HG03060 (cell line): Measurements from ENCODE around the gene DCP1B.

Experiments used
- ATAC-seq: cut with Tn5 transposase; IDR thresholded peaks from one replicate; pipeline ENCODE4 v1.9.1; 2021; ENCODE audit warnings: low read depth, moderate number of reproducible peaks; ENCODE audit not compliant: unreplicated experiment

The DCP1B gene

GRCh38 chr12:2004113-2004929 is at the start of gene DCP1B:
Gene DCP1B (minus strand): TSS chr12:2004457. CDS start chr12:2004431, 26 bp downstream.
- peak; percentile 61 for ATAC-seq

GRCh38 chr12:2053691-2054090 is 49.4 kb upstream of the DCP1B start:
- no peak for ATAC-seq

GRCh38 chr12:2052826-2053678 is 48.8 kb upstream of the DCP1B start, which contains the start of gene CACNA1C:
Gene CACNA1C (plus strand): TSS chr12:2052987. CDS start chr12:2053563, 576 bp downstream.
- no peak for ATAC-seq

DNA sequence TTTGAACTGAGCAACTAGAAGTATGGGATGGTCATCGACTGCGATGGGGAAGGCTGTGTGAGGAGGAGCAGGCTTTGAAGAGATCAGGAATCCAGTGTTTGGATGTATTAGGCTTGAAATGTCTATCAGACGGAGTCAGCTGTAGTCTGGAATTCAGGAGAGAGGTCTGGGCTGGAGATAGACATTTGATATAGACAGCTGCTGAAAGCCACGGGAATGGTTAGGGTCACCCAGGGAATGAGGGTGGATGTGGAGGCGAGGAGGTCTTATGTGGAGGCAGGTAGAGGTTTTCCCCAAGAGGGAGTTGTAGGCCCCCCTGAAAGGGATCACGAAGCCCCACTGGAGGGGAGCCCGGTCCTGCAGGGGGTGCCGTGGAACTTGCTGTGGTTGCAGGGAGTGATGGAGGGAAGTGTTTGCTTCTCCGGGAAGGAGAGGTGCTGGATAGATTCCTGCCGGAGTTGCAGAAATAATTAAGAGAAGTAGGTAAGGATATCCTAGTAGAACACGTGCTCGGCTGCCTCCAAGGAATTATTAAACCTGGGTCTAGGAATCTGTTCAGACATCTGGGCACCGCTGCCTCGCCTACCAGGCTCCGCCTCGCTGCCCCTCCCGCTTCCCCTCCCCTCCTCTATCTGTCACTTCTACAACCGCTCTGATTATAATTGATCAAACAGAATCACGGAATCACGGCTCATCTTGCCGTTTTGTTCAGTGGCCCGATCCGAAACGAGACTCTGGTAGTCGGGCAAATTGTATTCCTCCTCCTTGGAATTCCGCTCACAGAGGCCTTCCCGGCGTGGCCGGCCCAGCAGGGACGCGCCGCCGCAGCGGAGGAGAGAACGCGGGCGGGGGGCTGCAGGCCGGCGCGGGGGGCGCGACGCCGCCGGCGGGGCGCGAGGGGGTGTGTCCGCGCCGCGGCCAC is 47.7 kb upstream of the DCP1B start:
- no peak for ATAC-seq

- ATAC-seq = no peak
Observed at GRCh38 chr12:2049604-2050540, 45.6 kb upstream of the DCP1B start.

DNA sequence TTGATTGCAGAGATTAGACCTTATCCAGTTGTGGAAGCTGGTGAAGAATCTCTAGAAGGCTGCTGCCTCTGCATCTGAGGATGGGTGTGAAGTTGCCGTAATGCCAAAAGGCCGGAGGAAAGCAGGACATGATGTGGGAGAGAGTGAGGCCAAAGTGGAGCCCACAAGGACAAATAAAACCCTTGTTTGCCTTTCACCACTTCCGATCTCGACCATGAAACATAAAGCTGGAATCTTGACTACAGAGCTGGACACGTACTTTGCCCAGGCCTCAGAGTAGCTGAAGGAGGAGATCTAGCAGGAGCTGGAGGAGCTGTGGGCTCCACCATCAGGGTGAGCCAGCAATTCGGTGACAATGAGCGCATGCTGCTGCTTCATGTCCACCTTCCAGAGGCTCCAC is 43.5 kb upstream of the DCP1B start:
- no peak for ATAC-seq

- ATAC-seq = no peak
Observed at GRCh38 chr12:2046957-2047356, 42.7 kb upstream of the DCP1B start.

DNA sequence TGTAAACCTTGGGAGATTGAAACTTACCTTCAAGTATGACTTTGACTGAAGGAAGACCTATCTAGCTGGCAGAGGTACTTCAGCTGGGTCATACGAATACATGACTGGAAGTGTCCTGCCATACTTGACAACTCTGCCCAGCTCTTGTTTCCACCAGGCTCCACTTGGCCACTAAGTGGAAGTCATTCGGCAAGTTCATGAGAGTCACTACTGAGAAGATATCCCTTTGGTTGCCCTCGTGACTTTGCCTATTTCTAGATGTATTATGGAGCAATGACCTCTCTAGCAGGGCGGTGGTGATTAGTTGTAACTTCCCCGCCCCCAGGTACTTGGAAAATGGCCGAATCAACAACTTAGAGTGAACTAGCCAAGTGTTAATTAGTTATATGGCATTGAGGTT is 39.9 kb upstream of the DCP1B start:
- ATAC-seq = no peak

- no peak for ATAC-seq
Observed at GRCh38 chr12:2043054-2043453, 38.8 kb upstream of the DCP1B start.

DNA sequence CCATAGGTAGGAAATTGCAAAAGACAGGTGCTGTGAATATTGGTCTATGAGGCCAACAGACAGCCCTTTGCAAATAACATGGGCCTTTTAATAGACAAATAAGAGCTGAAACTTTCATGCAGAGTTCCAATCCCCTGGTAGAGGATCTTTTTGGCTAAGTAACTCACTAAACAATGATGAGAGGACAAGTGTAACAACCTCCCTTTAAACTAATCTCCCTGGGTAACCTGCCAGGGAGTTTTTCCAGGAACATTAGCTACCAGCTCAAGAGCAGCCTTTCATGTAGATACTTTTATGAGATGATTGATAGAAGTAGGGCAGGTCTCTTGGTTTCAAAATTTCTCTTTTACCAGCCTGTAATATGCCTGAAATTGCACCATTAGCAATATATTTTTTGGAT is 34.8 kb upstream of the DCP1B start:
- no peak for ATAC-seq

- no peak for ATAC-seq
Observed at GRCh38 chr12:2035431-2036055, 31.3 kb upstream of the DCP1B start.

- no peak for ATAC-seq
Observed at GRCh38 chr12:2034633-2035430, 30.6 kb upstream of the DCP1B start.

GRCh38 chr12:2032506-2032905 is 28.2 kb upstream of the DCP1B start:
- ATAC-seq = no peak

DNA sequence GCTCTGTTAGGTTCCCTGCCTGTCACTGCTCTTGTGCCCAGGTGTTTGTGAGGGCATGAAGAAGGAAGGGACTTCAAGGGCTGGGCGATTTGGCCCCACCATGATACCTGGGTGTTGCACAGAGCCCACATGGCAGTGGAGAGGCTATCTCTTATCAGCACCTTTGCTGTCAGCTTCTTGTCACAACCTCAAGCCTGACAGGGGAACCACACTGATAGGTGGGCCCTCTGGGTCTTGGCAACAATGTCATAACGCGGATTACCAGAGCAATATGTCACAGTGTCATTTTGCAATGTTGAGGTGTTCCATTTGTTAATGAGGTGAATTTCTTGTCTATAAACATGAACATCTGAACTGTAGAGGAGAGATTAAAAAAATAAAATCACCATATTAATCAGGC is 25.6 kb upstream of the DCP1B start:
- no peak for ATAC-seq

DNA sequence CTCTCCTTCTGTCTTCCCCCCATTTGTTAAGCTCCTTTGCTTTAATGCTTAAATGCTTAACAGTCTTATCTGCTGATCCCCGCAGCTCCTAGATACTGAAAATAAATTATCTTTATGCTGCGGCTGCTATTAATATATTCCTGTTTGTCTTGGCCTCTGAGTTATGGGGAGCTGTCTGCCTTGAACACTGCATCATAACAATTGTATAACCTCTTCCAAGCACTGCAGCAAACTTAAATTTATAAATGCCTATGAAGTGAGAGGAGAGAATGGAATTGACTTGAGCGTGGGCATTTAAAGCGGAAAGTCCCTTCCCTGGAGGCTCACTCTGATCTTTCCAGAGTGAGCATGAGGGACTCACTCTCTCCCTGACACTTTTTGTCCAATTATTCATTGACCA is 23.1 kb upstream of the DCP1B start:
- no peak for ATAC-seq

GRCh38 chr12:2023365-2023764 is 19.1 kb upstream of the DCP1B start:
- ATAC-seq = no peak

- no peak for ATAC-seq
Observed at GRCh38 chr12:2020511-2020910, 16.3 kb upstream of the DCP1B start.

GRCh38 chr12:2019126-2019525 is 14.9 kb upstream of the DCP1B start:
- no peak for ATAC-seq
